ENCODE measurements around the gene YPEL2. TPM values are rescaled to one million over a fixed set of nuclear protein-coding genes. Genes with fewer than 3 reads are reported as not detected.

Gene YPEL2
- total RNA-seq, 1 experiment from 2014 or later, result 4.7 TPM

GRCh38 chr17:59378675-59379074 lies 47.2 kb downstream of the YPEL2 start:
- intact Hi-C loops (cut with micrococcal nuclease), result no loop called here
- no TSS peak for BruUV-seq (replicated peaks)
- no peak overlapping the region for H3K4me3 ChIP-seq (replicated peaks in 1 of 2; ENCODE audit: low read depth in 1 of 2, low read length in 2 of 2)

More at GRCh38 chr17:59378675-59379074, 47.2 kb downstream of the YPEL2 start:
- Histone ChIP-seq H3K27me3 (ENCODE audit: insufficient read depth, low read length) (no peaks in the 10 kb centered on the region), H3K9me2 (ENCODE audit: insufficient read depth) (no peaks in the 10 kb centered on the region), H3K79me2 (ENCODE audit: insufficient read depth, low read length) (no peaks in the 10 kb centered on the region), H3K36me3 (ENCODE audit: control insufficient read depth in 1 of 2, insufficient read depth in 2 of 2, low read length in 2 of 2) (no peaks in the 10 kb centered on the region), H3K9ac (ENCODE audit: low read length) (no peak overlapping the region), H2AFZ (ENCODE audit: low read depth, low read length, poor library complexity, severe bottlenecking) (no peak overlapping the region), H3K27ac (ENCODE audit: low read depth, low read length) (no peak overlapping the region), H3K9me3 (ENCODE audit: control insufficient read depth in 1 of 2, insufficient read depth in 1 of 2, low read depth in 1 of 2, low read length in 2 of 2) (no peaks in the 10 kb centered on the region), H3K4me1 (ENCODE audit: control insufficient read depth in 1 of 2, insufficient read depth in 2 of 2, low read length in 2 of 2) (peaks cover 0 to 3% of the 10 kb centered on the region in 2 experiments; a peak in 1 of 4 replicates), H4K20me1 (ENCODE audit: insufficient read depth) (no peaks in the 10 kb centered on the region), H3K4me2 (ENCODE audit: low read length) (no peak overlapping the region)
- ChIA-PET CTCF (interaction anchor here (0.6 kb wide), 1 partner anchor 65 kb away, joined by 4 read pairs; no protein-coding TSS in a partner anchor), RAD21 (ENCODE audit: low non-redundant PET in 1 of 2, low total read pairs in 2 of 2, uncharacterized antibody in 2 of 2, unreplicated experiment in 2 of 2) (no interaction called here), POLR2A (no interaction called here)
- DNase-seq (ENCODE audit: low read depth, low spot score) (no peak), ATAC-seq (no peak)
- no peak for TF ChIP-seq ELF1 (IDR thresholded peaks at IDR 0.05; ENCODE audit: borderline replicate concordance, low read depth)
- no peak for TF ChIP-seq CBX3 (IDR thresholded peaks at IDR 0.05; ENCODE audit: low read depth)
- TF ChIP-seq EZH2 (IDR thresholded peaks at IDR 0.05), result no peak
- no peak for TF ChIP-seq REST (IDR thresholded peaks at IDR 0.05; ENCODE audit: low read depth)
- no peak for TF ChIP-seq FOSL1 (IDR thresholded peaks at IDR 0.05; ENCODE audit: low read depth)
- no peak for TF ChIP-seq ZBTB33 (IDR thresholded peaks at IDR 0.05; ENCODE audit: extremely low read depth, insufficient replicate concordance, low read length)
- TF ChIP-seq TCF7L2 (IDR thresholded peaks at IDR 0.05; ENCODE audit: borderline replicate concordance, extremely low read depth, insufficient read depth, insufficient read length), result no peak
- no peak for TF ChIP-seq JUND (IDR thresholded peaks at IDR 0.05)
- TF ChIP-seq POLR2AphosphoS5 (IDR thresholded peaks at IDR 0.05; ENCODE audit: low read depth, low read length), result no peak
- no peak for TF ChIP-seq ZFX (IDR thresholded peaks at IDR 0.05)
- no peak for TF ChIP-seq SRF (IDR thresholded peaks at IDR 0.05; ENCODE audit: low read depth)
- no peak for TF ChIP-seq EZH2phosphoT487 (IDR thresholded peaks at IDR 0.05; ENCODE audit: borderline replicate concordance)
- no peak for TF ChIP-seq RAD21 (IDR thresholded peaks at IDR 0.05; ENCODE audit: low read depth)

Data from HCT116 (cell line).